ENCODE data around the gene ADORA3. TPM values are rescaled to one million over a fixed set of nuclear protein-coding genes. Genes with fewer than 3 reads are reported as not detected.

ADORA3 gene
- total RNA-seq, 4 donors from 2014 or later: 5.3 to 17.5 (median 9.9) TPM

DNA sequence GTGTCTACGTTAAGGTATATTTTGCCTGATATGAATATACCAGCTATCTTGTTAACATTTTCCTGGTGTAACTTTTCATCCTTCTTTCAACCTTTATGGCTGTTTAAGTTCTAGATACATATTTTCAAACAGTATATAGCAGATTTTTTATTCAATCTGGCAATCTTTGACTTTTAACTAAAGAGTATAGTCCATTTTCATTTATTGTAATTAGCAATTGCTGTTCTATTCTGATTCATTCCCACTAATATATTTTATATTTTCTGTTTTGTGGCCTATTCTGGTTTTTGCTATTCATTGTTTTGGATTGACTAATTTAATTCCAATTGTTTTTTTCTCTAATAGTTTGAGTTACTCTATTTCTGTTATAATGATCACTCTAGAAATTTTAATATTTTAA, 37.0 kb downstream of the ADORA3 start:
- Histone ChIP-seq H3K4me1 (no peaks in the 10 kb centered on the region), H3K27me3 (no peaks in the 10 kb centered on the region), H3K4me3 (no peak overlapping the region), H3K36me3 (peaks cover 0 to 93% (median 3%) of the 10 kb centered on the region in 3 donors), H3K27ac (no peak overlapping the region), H3K9me3 (no peaks in the 10 kb centered on the region)
- WGBS, 2 donors: 0% methylated on average over 1 of the region's 1 CpG
- DNase-seq (ENCODE audit: low spot score in 2 of 2): no peak
- no peak for TF ChIP-seq POLR2A (IDR thresholded peaks at IDR 0.05)
- TF ChIP-seq, protein P1, sequence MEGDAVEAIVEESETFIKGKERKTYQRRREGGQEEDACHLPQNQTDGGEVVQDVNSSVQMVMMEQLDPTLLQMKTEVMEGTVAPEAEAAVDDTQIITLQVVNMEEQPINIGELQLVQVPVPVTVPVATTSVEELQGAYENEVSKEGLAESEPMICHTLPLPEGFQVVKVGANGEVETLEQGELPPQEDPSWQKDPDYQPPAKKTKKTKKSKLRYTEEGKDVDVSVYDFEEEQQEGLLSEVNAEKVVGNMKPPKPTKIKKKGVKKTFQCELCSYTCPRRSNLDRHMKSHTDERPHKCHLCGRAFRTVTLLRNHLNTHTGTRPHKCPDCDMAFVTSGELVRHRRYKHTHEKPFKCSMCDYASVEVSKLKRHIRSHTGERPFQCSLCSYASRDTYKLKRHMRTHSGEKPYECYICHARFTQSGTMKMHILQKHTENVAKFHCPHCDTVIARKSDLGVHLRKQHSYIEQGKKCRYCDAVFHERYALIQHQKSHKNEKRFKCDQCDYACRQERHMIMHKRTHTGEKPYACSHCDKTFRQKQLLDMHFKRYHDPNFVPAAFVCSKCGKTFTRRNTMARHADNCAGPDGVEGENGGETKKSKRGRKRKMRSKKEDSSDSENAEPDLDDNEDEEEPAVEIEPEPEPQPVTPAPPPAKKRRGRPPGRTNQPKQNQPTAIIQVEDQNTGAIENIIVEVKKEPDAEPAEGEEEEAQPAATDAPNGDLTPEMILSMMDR (IDR thresholded peaks at IDR 0.05): no peak
- no peak for TF ChIP-seq EP300 (IDR thresholded peaks at IDR 0.05)

GRCh38 chr1:111465754-111466153, 37.7 kb downstream of the ADORA3 start:
- no peak overlapping the region for H3K4me3 ChIP-seq
- H3K4me1 ChIP-seq: no peaks in the 10 kb centered on the region
- H3K36me3 ChIP-seq: peaks cover 0 to 93% (median 8%) of the 10 kb centered on the region in 3 donors
- DNase-seq (ENCODE audit: low spot score in 2 of 2): no peak
- H3K9me3 ChIP-seq: no peaks in the 10 kb centered on the region
- WGBS, 2 donors: 94 to 98% methylated on average over 2 of the region's 2 CpGs
- no peak overlapping the region for H3K27ac ChIP-seq
- no peak for TF ChIP-seq POLR2A (IDR thresholded peaks at IDR 0.05)
- TF ChIP-seq EP300 (IDR thresholded peaks at IDR 0.05): no peak
- H3K27me3 ChIP-seq: no peaks in the 10 kb centered on the region

DNA sequence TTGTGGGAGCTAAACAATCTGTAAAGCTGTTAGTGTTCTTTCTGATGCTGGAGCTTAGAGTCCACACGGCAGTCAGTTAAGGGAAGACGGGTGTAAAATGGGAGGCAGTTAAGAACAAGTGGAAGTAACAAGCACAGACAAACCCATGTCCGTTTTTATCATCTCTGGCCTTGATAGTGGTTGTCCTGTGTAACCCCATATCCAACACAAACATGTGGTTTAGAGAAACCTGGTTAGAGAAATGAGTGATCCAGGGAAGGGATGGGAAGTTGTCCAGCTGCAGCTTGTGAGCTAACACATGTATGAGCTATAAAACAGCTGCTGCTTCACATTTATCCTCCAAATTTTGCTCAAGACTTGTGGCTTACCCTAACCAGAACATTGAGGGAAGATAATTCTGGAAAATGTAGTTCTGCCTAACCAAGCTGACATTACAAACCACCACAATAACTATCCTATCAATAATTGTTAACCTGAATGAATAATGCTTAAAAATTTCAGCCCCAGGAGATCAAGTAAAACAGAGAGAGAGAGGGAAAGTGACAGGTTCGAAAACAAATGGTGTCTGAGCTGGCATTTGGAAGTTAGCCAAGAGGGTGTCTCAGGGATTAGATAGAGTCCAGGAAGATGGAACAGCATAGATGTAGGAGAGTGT, 40.3 kb downstream of the ADORA3 start:
- DNase-seq (ENCODE audit: low spot score in 2 of 2): no peak
- Histone ChIP-seq H3K9me3 (no peaks in the 10 kb centered on the region), H3K27ac (no peak overlapping the region), H3K27me3 (no peaks in the 10 kb centered on the region), H3K36me3 (peaks cover 0 to 91% (median 12%) of the 10 kb centered on the region in 3 donors), H3K4me1 (no peaks in the 10 kb centered on the region), H3K4me3 (no peak overlapping the region)
- no peak for TF ChIP-seq POLR2A (IDR thresholded peaks at IDR 0.05)
- TF ChIP-seq, protein P1 (IDR thresholded peaks at IDR 0.05): no peak
- no peak for TF ChIP-seq EP300 (IDR thresholded peaks at IDR 0.05)
- WGBS, 2 donors: 83 to 85% methylated on average over 4 of the region's 4 CpGs

DNA sequence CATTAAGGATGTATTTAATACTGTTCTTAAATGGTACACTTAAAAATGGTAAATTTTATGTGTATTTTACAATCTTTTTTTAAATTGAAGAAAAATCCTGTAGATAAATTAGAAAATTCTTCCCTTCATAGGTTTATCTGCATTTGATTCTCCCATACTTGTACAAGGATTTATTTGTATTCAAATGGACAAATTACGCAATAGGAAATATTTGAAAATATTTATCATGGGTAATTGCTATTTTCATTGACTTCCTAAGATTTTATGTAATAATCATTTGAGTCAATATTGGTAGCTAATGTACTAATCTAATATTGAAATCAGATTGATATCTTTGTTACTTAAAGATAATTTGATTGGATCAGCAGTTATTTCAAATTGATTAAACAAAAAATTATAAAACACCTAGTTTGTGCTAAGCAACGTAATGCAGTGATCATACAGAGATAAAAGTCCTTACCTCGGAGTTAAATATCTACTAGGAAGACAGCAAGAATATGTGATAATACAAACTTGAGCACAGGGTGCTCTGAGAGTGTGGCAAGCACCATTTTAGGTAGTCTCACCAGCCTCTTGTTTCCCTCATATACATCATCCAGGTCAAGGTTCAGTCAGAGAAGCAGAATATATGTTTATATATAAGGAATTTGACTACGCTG, 40.9 kb downstream of the ADORA3 start:
- Histone ChIP-seq H3K36me3 (peaks cover 0 to 91% (median 14%) of the 10 kb centered on the region in 3 donors), H3K27ac (no peak overlapping the region), H3K4me3 (no peak overlapping the region), H3K9me3 (no peaks in the 10 kb centered on the region), H3K4me1 (no peaks in the 10 kb centered on the region), H3K27me3 (no peaks in the 10 kb centered on the region)
- DNase-seq (ENCODE audit: low spot score in 2 of 2): no peak
- TF ChIP-seq POLR2A (IDR thresholded peaks at IDR 0.05) (no peak), EP300 (IDR thresholded peaks at IDR 0.05) (no peak)
- TF ChIP-seq, protein P1 (IDR thresholded peaks at IDR 0.05): no peak
- WGBS, 2 donors: 91 to 95% methylated on average over 4 of the region's 4 CpGs

- WGBS, 2 donors: 94 to 95% methylated on average over 6 of the region's 6 CpGs
- H3K27ac ChIP-seq: no peak overlapping the region
- peaks cover 0 to 91% (median 14%) of the 10 kb centered on the region in 3 donors for H3K36me3 ChIP-seq
- no peaks in the 10 kb centered on the region for H3K4me1 ChIP-seq
- H3K27me3 ChIP-seq: no peaks in the 10 kb centered on the region
- TF ChIP-seq POLR2A (IDR thresholded peaks at IDR 0.05): no peak
- no peaks in the 10 kb centered on the region for H3K9me3 ChIP-seq
- no peak for DNase-seq (ENCODE audit: low spot score in 2 of 2)
- H3K4me3 ChIP-seq: no peak overlapping the region
Observed at GRCh38 chr1:111461765-111462164, 41.7 kb downstream of the ADORA3 start.

DNA sequence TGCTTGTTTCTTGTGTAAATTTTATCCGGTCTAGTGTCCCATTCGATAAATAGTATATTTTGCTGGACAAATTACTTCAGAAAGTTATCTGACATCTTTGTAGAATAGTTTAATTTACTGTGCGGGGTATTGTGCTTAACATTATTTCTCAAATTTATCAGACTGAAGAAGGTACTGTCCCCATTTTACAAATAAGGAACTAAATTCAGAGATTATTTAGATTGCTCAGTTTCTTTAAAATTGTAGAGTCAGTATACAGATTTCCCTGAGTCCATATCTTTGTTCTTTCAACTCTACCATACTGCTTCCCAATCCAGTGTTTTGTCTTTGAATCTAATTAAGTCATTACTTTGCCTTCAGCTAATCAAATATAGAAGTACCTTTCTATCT, 47.8 kb downstream of the ADORA3 start:
- Histone ChIP-seq H3K27me3 (no peaks in the 10 kb centered on the region), H3K9me3 (no peaks in the 10 kb centered on the region), H3K4me3 (no peak overlapping the region), H3K27ac (no peak overlapping the region), H3K4me1 (peaks cover 0 to 38% (median 9%) of the 10 kb centered on the region in 4 donors), H3K36me3 (peaks cover 0 to 64% (median 6%) of the 10 kb centered on the region in 3 donors)
- TF ChIP-seq EP300 (IDR thresholded peaks at IDR 0.05) (no peak), POLR2A (IDR thresholded peaks at IDR 0.05) (no peak)
- TF ChIP-seq, protein P1 (IDR thresholded peaks at IDR 0.05): no peak
- no peak for DNase-seq (ENCODE audit: low spot score in 2 of 2)
- 90% methylated on average over 3 of the region's 3 CpGs for WGBS, 2 donors
